ENCODE data around the gene HSPA1A. TPM values are rescaled to one million over a fixed set of nuclear protein-coding genes. Genes with fewer than 3 reads are reported as not detected.
"Not testable (repeated sequence)": the region's sequence is repeated elsewhere in the genome, so short reads cannot be mapped to it uniquely, and the experiment has no call there.

Gene HSPA1A
- total RNA-seq, 4 donors from 2014 or later = 235 to 451 (median 370) TPM

DNA sequence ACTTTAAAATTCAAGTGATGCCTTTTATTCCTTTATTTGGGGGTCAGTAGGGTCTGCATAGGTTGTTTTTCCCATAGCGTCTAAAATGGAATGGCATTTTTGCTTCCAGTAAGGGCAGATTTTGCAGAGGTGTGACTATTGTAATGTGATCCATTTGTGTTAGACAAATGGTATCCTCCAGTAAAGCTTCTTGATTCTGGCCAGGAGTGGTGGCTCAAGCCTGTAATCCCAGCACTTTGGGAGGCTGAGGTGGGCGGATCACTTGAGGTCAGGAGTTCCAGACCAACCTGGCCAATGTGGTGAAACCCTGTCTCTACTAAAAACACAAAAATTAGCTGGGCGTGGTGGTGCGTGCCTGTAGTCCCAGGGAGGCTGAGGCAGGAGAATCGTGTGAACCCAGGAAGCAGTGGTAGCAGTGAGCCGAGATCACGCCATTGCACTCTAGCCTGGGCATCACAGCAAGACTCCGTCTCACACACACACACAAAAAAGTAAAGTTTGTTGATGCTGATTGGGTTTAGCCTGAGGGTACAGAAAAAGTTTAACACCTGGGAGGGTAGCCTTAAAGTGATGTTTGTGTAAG is 2.7 kb downstream of the HSPA1A start:
- WGBS = 66% methylated on average over 8 of the region's 8 CpGs
- DNase-seq (ENCODE audit: extremely low spot score); intact Hi-C loops (cut with DNase I); H3K36me3 ChIP-seq; H3K27me3 ChIP-seq; H3K9me3 ChIP-seq: not testable (repeated sequence)
- H3K4me1 ChIP-seq = peaks cover 45 to 66% (median 64%) of the 10 kb centered on the region in 4 donors
- TF ChIP-seq POLR2AphosphoS5 (IDR thresholded peaks at IDR 0.05) = peak in 1 of 2 donors; percentile 49
- H3K27ac ChIP-seq (replicated peaks in 1 of 4) = peak overlapping the region; percentile 92 to 97 (median 96)
- peak overlapping the region; percentile 52 to 63 (median 58) for H3K4me3 ChIP-seq

DNA sequence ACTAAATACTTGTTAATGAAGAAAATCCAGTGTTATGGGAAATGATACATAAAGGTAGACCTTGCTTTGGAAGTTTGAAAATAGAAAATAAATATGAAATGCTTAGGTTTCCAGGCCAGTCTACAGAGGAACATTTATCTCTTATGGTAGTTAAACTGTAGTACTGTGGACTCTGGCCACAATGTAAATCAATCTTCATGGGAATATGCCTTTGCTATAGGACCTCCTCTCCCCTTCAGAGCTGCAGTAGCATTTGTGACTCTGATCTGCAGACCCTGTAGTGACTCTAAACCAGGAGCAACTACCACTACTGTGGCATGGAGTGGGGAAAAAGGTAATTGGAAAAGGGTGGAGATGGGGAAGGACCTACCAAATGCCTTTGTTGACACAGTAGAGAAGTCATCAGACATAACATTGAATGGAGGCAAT is 4.5 kb downstream of the HSPA1A start:
- Histone ChIP-seq H3K27me3 (no peaks in the 10 kb centered on the region), H3K9me3 (no peaks in the 10 kb centered on the region), H3K27ac (replicated peaks in 1 of 4) (peak overlapping the region; percentile 92 to 97 (median 96)), H3K4me3 (peak overlapping the region; percentile 52 to 63 (median 58)), H3K36me3 (no peaks in the 10 kb centered on the region), H3K4me1 (peaks cover 50 to 71% (median 69%) of the 10 kb centered on the region in 4 donors)
- no peak for DNase-seq (ENCODE audit: extremely low spot score)
- TF ChIP-seq EP300 (IDR thresholded peaks at IDR 0.05) (no peak), POLR2AphosphoS5 (IDR thresholded peaks at IDR 0.05) (no peak), POLR2A (IDR thresholded peaks at IDR 0.05; ENCODE audit: low read depth) (no peak)
- TF ChIP-seq, protein P1, sequence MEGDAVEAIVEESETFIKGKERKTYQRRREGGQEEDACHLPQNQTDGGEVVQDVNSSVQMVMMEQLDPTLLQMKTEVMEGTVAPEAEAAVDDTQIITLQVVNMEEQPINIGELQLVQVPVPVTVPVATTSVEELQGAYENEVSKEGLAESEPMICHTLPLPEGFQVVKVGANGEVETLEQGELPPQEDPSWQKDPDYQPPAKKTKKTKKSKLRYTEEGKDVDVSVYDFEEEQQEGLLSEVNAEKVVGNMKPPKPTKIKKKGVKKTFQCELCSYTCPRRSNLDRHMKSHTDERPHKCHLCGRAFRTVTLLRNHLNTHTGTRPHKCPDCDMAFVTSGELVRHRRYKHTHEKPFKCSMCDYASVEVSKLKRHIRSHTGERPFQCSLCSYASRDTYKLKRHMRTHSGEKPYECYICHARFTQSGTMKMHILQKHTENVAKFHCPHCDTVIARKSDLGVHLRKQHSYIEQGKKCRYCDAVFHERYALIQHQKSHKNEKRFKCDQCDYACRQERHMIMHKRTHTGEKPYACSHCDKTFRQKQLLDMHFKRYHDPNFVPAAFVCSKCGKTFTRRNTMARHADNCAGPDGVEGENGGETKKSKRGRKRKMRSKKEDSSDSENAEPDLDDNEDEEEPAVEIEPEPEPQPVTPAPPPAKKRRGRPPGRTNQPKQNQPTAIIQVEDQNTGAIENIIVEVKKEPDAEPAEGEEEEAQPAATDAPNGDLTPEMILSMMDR (IDR thresholded peaks at IDR 0.05) = no peak
- intact Hi-C loops (cut with DNase I) = no loop called here

DNA sequence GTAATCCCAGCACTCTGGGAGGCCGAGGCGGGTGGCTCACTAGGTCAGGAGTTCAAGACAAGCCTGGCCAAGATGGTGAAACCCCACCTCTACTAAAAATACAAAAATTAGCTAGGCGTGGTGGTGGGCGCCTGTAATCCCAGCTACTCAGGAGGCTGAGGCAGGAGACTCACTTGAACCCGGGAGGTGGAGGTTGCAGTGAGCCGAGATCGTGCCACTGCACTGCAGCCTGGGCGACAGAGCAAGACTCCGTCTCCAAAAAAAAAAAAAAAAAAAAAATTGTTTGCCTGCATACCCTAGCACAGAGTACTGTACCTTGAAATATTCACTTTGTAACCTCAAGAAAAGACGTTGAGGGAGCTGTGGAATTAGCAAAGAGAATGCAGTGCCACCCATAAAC is 5.1 kb downstream of the HSPA1A start:
- H3K4me3 ChIP-seq; H3K36me3 ChIP-seq; H3K27me3 ChIP-seq; intact Hi-C loops (cut with DNase I); DNase-seq (ENCODE audit: extremely low spot score); H3K9me3 ChIP-seq: not testable (repeated sequence)
- peaks cover 50 to 76% (median 74%) of the 10 kb centered on the region in 4 donors for H3K4me1 ChIP-seq
- 87% methylated on average over 10 of the region's 10 CpGs for WGBS
- H3K27ac ChIP-seq (replicated peaks in 1 of 4) = peak overlapping the region; percentile 92 to 97 (median 96)

GRCh38 chr6:31821301-31822035 is 6.1 kb downstream of the HSPA1A start:
- TF ChIP-seq POLR2A (IDR thresholded peaks at IDR 0.05; ENCODE audit: low read depth) = peak; percentile 44
- peak in 1 of 2 donors; percentile 3 for TF ChIP-seq POLR2AphosphoS5 (IDR thresholded peaks at IDR 0.05)
- TF ChIP-seq, protein P1 (IDR thresholded peaks at IDR 0.05) = no peak
- TF ChIP-seq EP300 (IDR thresholded peaks at IDR 0.05) = no peak
- H3K36me3 ChIP-seq = no peaks in the 10 kb centered on the region
- intact Hi-C loops (cut with DNase I) = no loop called here
- peaks cover 56 to 87% (median 85%) of the 10 kb centered on the region in 4 donors for H3K4me1 ChIP-seq
- H3K27ac ChIP-seq (replicated peaks in 1 of 4) = peak overlapping the region; percentile 92 to 97 (median 96)
- peak overlapping the region; percentile 55 to 71 (median 62) for H3K4me3 ChIP-seq
- no peaks in the 10 kb centered on the region for H3K9me3 ChIP-seq
- no peak for DNase-seq (ENCODE audit: extremely low spot score)
- no peaks in the 10 kb centered on the region for H3K27me3 ChIP-seq
- WGBS = 5% methylated on average over 39 of the region's 39 CpGs

GRCh38 chr6:31822036-31822821 is 6.9 kb downstream of the HSPA1A start:
- peak; percentile 98 for DNase-seq (ENCODE audit: extremely low spot score)

DNA sequence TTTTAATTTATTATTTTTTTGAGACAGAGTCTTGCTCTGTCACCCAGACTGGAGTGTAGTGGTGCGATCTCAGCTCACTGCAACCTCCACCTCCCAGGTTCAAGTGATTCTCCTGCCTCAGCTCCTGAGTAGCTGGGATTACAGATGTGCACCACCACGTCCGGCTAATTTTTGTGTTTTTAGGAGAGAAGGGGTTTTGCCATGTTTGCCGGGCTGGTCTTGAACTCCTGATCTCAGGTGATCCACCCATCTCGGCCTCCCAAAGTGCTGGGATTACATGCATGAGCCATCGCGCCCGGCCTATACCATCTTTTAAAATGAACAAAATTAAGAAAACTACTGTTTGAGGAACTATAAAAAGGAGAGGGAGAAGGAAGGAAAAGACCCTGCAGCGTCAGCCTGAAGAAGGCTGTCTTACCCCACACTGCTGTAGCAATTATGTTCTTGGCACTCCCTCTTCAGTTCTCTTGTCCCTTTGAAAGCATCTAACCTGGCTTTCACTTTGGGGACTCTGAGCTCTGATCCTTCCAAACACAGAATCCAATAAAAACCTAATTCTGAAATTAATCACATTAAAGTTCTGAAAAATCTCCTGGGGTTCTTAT is 8.4 kb downstream of the HSPA1A start:
- peak overlapping the region; percentile 92 to 97 (median 96) for H3K27ac ChIP-seq (replicated peaks in 1 of 4)
- intact Hi-C loops (cut with DNase I); H3K9me3 ChIP-seq; H3K4me3 ChIP-seq; H3K36me3 ChIP-seq; H3K27me3 ChIP-seq; DNase-seq (ENCODE audit: extremely low spot score): not testable (repeated sequence)
- peaks cover 55 to 78% (median 76%) of the 10 kb centered on the region in 4 donors for H3K4me1 ChIP-seq
- 78% methylated on average over 9 of the region's 9 CpGs for WGBS

More at GRCh38 chr6:31822036-31822821, 6.9 kb downstream of the HSPA1A start:
- Histone ChIP-seq H3K27me3 (no peaks in the 10 kb centered on the region), H3K4me3 (peak overlapping the region; percentile 55 to 71 (median 62)), H3K27ac (replicated peaks in 1 of 4) (peak overlapping the region; percentile 92 to 97 (median 96)), H3K36me3 (no peaks in the 10 kb centered on the region), H3K9me3 (no peaks in the 10 kb centered on the region), H3K4me1 (peaks cover 57 to 92% (median 89%) of the 10 kb centered on the region in 4 donors)
- TF ChIP-seq POLR2AphosphoS5 (IDR thresholded peaks at IDR 0.05) (peak; percentile 95 to 97), EP300 (IDR thresholded peaks at IDR 0.05) (peak; percentile 16), POLR2A (IDR thresholded peaks at IDR 0.05; ENCODE audit: low read depth) (peak; percentile 37)
- TF ChIP-seq, protein P1 (IDR thresholded peaks at IDR 0.05) = no peak
- intact Hi-C loops (cut with DNase I) = no loop called here
- WGBS = 2% methylated on average over 25 of the region's 25 CpGs

Data from esophagus muscularis mucosa (tissue), 4 donors.